ENCODE results near the gene SRRT. TPM values are rescaled to one million over a fixed set of nuclear protein-coding genes. Genes with fewer than 3 reads are reported as not detected.

SRRT gene
- total RNA-seq, 2 donors from 2014 or later, result 105 to 182 TPM

- peaks cover 17 to 26% of the 10 kb centered on the region in 2 donors for H3K36me3 ChIP-seq
- no peak for TF ChIP-seq POLR2AphosphoS5 (IDR thresholded peaks at IDR 0.05)
- TF ChIP-seq CTCF (IDR thresholded peaks at IDR 0.05), result no peak
- no peak for TF ChIP-seq POLR2A (IDR thresholded peaks at IDR 0.05)
- H3K4me3 ChIP-seq, result no peak overlapping the region
- H3K27me3 ChIP-seq (replicated peaks; ENCODE audit: insufficient read depth), result no peaks in the 10 kb centered on the region
- no peak overlapping the region for H3K27ac ChIP-seq
- no peak for DNase-seq (ENCODE audit: low spot score)
- WGBS, result 72% methylated on average over 6 of the region's 6 CpGs
- H3K9me3 ChIP-seq, result no peaks in the 10 kb centered on the region
- intact Hi-C loops (cut with DNase I), result no loop called here
- H3K4me1 ChIP-seq (replicated peaks), result peaks cover 14% of the 10 kb centered on the region
Observed at GRCh38 chr7:100878685-100879084, 3.8 kb downstream of the SRRT start.

GRCh38 chr7:100879685-100880261 lies 4.9 kb downstream of the SRRT start:
- 68% methylated on average over 11 of the region's 11 CpGs for WGBS
- Histone ChIP-seq H3K4me3 (no peak overlapping the region), H3K36me3 (peaks cover 26 to 34% of the 10 kb centered on the region in 2 donors), H3K9me3 (no peaks in the 10 kb centered on the region), H3K27ac (no peak overlapping the region), H3K27me3 (replicated peaks; ENCODE audit: insufficient read depth) (no peaks in the 10 kb centered on the region), H3K4me1 (replicated peaks) (peaks cover 11% of the 10 kb centered on the region)
- no peak for DNase-seq (ENCODE audit: low spot score)
- intact Hi-C loops (cut with DNase I), result no loop called here
- no peak for TF ChIP-seq CTCF (IDR thresholded peaks at IDR 0.05)
- TF ChIP-seq POLR2A (IDR thresholded peaks at IDR 0.05), result no peak
- no peak for TF ChIP-seq POLR2AphosphoS5 (IDR thresholded peaks at IDR 0.05)

- 49% methylated on average over 7 of the region's 7 CpGs for WGBS
- Histone ChIP-seq H3K36me3 (peaks cover 29 to 43% of the 10 kb centered on the region in 2 donors), H3K27me3 (replicated peaks; ENCODE audit: insufficient read depth) (no peaks in the 10 kb centered on the region), H3K4me1 (replicated peaks) (peaks cover 11% of the 10 kb centered on the region), H3K27ac (no peak overlapping the region), H3K9me3 (no peaks in the 10 kb centered on the region), H3K4me3 (no peak overlapping the region)
- no peak for TF ChIP-seq POLR2A (IDR thresholded peaks at IDR 0.05)
- no peak for TF ChIP-seq CTCF (IDR thresholded peaks at IDR 0.05)
- no peak for TF ChIP-seq POLR2AphosphoS5 (IDR thresholded peaks at IDR 0.05)
- no peak for DNase-seq (ENCODE audit: low spot score)
- intact Hi-C loops (cut with DNase I), result no loop called here
Observed at GRCh38 chr7:100880645-100881044, 5.7 kb downstream of the SRRT start.

- no peak for DNase-seq (ENCODE audit: low spot score)
- H3K9me3 ChIP-seq, result no peaks in the 10 kb centered on the region
- WGBS, result 93% methylated on average over 20 of the region's 20 CpGs
- H3K36me3 ChIP-seq, result peaks cover 33 to 48% of the 10 kb centered on the region in 2 donors
- intact Hi-C loops (cut with DNase I), result no loop called here
- H3K27ac ChIP-seq, result no peak overlapping the region
- H3K4me1 ChIP-seq (replicated peaks), result peaks cover 7% of the 10 kb centered on the region
- H3K4me3 ChIP-seq, result no peak overlapping the region
- TF ChIP-seq CTCF (IDR thresholded peaks at IDR 0.05) (no peak), POLR2A (IDR thresholded peaks at IDR 0.05) (no peak), POLR2AphosphoS5 (IDR thresholded peaks at IDR 0.05) (no peak)
- no peaks in the 10 kb centered on the region for H3K27me3 ChIP-seq (replicated peaks; ENCODE audit: insufficient read depth)
Observed at GRCh38 chr7:100881136-100881535, 6.2 kb downstream of the SRRT start.

- Histone ChIP-seq H3K4me1 (replicated peaks) (no peaks in the 10 kb centered on the region), H3K4me3 (no peak overlapping the region), H3K36me3 (peaks cover 36 to 55% of the 10 kb centered on the region in 2 donors), H3K9me3 (no peaks in the 10 kb centered on the region), H3K27ac (no peak overlapping the region), H3K27me3 (replicated peaks; ENCODE audit: insufficient read depth) (no peaks in the 10 kb centered on the region)
- no peak for DNase-seq (ENCODE audit: low spot score)
- intact Hi-C loops (cut with DNase I), result no loop called here
- TF ChIP-seq POLR2AphosphoS5 (IDR thresholded peaks at IDR 0.05), result no peak
- no peak for TF ChIP-seq POLR2A (IDR thresholded peaks at IDR 0.05)
- no peak for TF ChIP-seq CTCF (IDR thresholded peaks at IDR 0.05)
- 95% methylated on average over 9 of the region's 9 CpGs for WGBS
Observed at GRCh38 chr7:100882201-100882600, 7.3 kb downstream of the SRRT start.

All from prostate gland (tissue), 2 donors.